OCI-LY7 (cell line): Measurements from ENCODE around the gene C3orf20. TPM values are rescaled to one million over a fixed set of nuclear protein-coding genes. Genes with fewer than 3 reads are reported as not detected.

ENCODE experiments used
- BruUV-seq: library from RNA; stranded (reverse); fragments of 400-500 nt; replicated peaks from 2 replicates; lab custom pipeline; 2021; lab: Mats Ljungman, UMichigan
- CTCF ChIA-PET: fragments of 300-600 bp; sonication (Branson Sonifier 250); formaldehyde crosslinking; loops from one replicate; lab custom pipeline; 2022; ENCODE audit warnings: antibody characterized with exemption; ENCODE audit not compliant: unreplicated experiment; lab: Charles Lee
- POLR2A ChIA-PET: fragments of 300-600 bp; sonication (Branson Sonifier 250); formaldehyde crosslinking; loops from one replicate; lab custom pipeline; 2022; ENCODE audit warnings: antibody characterized with exemption; lab: Charles Lee
- DNase-seq: peaks from one replicate; pipeline ENCODE4 v3.0.0-alpha.2; 2015; ENCODE audit warnings: low spot score
- H2AFZ ChIP-seq: fragments of 200-600 bp; sonication (generic), shearing (Covaris generic); 2 replicates; pipeline ENCODE4 v1.6.1; 2014; ENCODE audit warnings: mild to moderate bottlenecking, antibody characterized with exemption, low read length, moderate library complexity
- H3K27ac ChIP-seq: fragments of 200-600 bp; sonication (generic); 2 replicates; pipeline ENCODE4 v1.5.1; 2014; ENCODE audit warnings: mixed run types, low read depth, mild to moderate bottlenecking, moderate library complexity, low read length, inconsistent platforms; ENCODE audit not compliant: poor library complexity, severe bottlenecking
- H3K36me3 ChIP-seq: fragments of 200-600 bp; sonication (generic); 2 replicates; pipeline ENCODE4 v1.6.1; 2014; ENCODE audit warnings: mild to moderate bottlenecking, antibody characterized with exemption, low read length, moderate library complexity, mixed read lengths; ENCODE audit not compliant: insufficient read depth
- H3K4me1 ChIP-seq: fragments of 200-600 bp; sonication (generic); 2 replicates; pipeline ENCODE4 v1.5.1; 2014; ENCODE audit warnings: mild to moderate bottlenecking, low read length; ENCODE audit not compliant: insufficient read depth, poor library complexity, severe bottlenecking
- H3K4me2 ChIP-seq: fragments of 200-600 bp; sonication (generic); 2 replicates; pipeline ENCODE4 v1.6.1; 2014; ENCODE audit warnings: mild to moderate bottlenecking, low read length
- H3K4me3 ChIP-seq: fragments of 200-600 bp; sonication (generic); 2 replicates; pipeline ENCODE4 v1.5.1; 2014; ENCODE audit warnings: mild to moderate bottlenecking, low read depth, low read length; ENCODE audit not compliant: poor library complexity, severe bottlenecking
- H3K79me2 ChIP-seq: fragments of 200-600 bp; sonication (generic); 2 replicates; pipeline ENCODE4 v1.6.1; 2016; ENCODE audit warnings: low read depth, mild to moderate bottlenecking, low read length, moderate library complexity, mixed read lengths; ENCODE audit not compliant: insufficient read depth
- H3K9me2 ChIP-seq: fragments of 200-600 bp; sonication (generic); 2 replicates; pipeline ENCODE4 v1.6.1; 2016; ENCODE audit warnings: mild to moderate bottlenecking, low read length, mixed read lengths; ENCODE audit not compliant: insufficient read depth
- H3K9me3 ChIP-seq: fragments of 200-600 bp; sonication (generic); 2 replicates; pipeline ENCODE4 v1.6.1; 2014; ENCODE audit warnings: mild to moderate bottlenecking, mixed run types, low read length, mixed read lengths
- H4K20me1 ChIP-seq: fragments of 200-600 bp; sonication (generic); 2 replicates; pipeline ENCODE4 v1.6.1; 2014; ENCODE audit warnings: mild to moderate bottlenecking, antibody characterized with exemption, low read length, moderate library complexity, mixed read lengths; ENCODE audit not compliant: insufficient read depth
- EZH2phosphoT487 ChIP-seq: fragments of 200-600 bp; sonication (generic); IDR thresholded peaks from 2 replicates; pipeline ENCODE4 v1.6.1; 2018; ENCODE audit warnings: low read depth, borderline replicate concordance, mild to moderate bottlenecking, mixed run types, antibody characterized with exemption, low read length, moderate library complexity, mixed read lengths
- intact Hi-C: fragments of 100-400 bp; cut with micrococcal nuclease; formaldehyde crosslinking; loops from one replicate; pipeline ENCODE4 v1.10.0; 2022; ENCODE audit not compliant: unreplicated experiment
- total RNA-seq, 2 experiments: library from RNA; depleted of rRNA in 1 of 2; stranded (reverse); fragments of >200 nt in 1 of 2; shearing (Covaris generic) in 1 of 2; gene quantifications; 2 replicates each; pipeline ENCODE4 v1.2.3, GENCODE V29; 2014 to 2022
- TF ChIP-seq, protein P1 (sequence below): fragments of 200-600 bp; sonication (generic); conservative IDR thresholded peaks from 2 replicates; pipeline ENCODE4 v1.5.1; 2014; ENCODE audit warnings: mild to moderate bottlenecking, antibody characterized with exemption, low read length, moderate library complexity, mixed read lengths

C3orf20 gene
- total RNA-seq, 2 experiments from 2014 or later, result 2.2 to 2.7 TPM

DNA sequence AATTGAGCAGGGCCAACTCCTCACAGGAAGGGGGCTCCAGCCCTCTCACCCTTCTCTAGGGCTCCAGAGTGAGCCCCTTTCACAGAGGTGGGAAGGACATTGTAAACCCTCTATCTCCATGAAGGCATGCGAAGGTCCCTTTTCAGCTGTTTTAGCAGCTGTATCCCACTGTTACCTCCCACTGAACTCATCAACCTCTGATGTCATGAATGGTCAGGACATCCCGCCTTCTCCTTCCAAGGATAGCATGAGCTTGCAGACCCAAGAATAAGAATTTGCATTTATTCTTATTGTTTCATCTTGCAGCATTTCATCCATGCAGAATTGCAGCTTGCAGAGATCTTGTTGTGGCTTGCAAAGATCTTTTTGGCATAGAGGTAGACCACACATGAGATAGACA lies 119.5 kb downstream of the C3orf20 start:
- DNase-seq, result no peak
- TF ChIP-seq EZH2phosphoT487, result no peak
- TF ChIP-seq, protein P1, sequence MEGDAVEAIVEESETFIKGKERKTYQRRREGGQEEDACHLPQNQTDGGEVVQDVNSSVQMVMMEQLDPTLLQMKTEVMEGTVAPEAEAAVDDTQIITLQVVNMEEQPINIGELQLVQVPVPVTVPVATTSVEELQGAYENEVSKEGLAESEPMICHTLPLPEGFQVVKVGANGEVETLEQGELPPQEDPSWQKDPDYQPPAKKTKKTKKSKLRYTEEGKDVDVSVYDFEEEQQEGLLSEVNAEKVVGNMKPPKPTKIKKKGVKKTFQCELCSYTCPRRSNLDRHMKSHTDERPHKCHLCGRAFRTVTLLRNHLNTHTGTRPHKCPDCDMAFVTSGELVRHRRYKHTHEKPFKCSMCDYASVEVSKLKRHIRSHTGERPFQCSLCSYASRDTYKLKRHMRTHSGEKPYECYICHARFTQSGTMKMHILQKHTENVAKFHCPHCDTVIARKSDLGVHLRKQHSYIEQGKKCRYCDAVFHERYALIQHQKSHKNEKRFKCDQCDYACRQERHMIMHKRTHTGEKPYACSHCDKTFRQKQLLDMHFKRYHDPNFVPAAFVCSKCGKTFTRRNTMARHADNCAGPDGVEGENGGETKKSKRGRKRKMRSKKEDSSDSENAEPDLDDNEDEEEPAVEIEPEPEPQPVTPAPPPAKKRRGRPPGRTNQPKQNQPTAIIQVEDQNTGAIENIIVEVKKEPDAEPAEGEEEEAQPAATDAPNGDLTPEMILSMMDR, result no peak
- Histone ChIP-seq H3K4me2 (no peak overlapping the region), H3K9me3 (no peaks in the 10 kb centered on the region), H3K4me1 (no peaks in the 10 kb centered on the region), H3K9me2 (no peaks in the 10 kb centered on the region), H3K4me3 (no peak overlapping the region), H3K79me2 (no peaks in the 10 kb centered on the region), H3K27ac (no peak overlapping the region), H3K36me3 (no peaks in the 10 kb centered on the region), H2AFZ (no peak overlapping the region), H4K20me1 (no peaks in the 10 kb centered on the region)
- ChIA-PET POLR2A (interaction anchor here (0.6 kb wide), 1 partner anchor 326 kb away, joined by 3 read pairs; no protein-coding TSS in a partner anchor), CTCF (no interaction called here)
- intact Hi-C loops, result no loop called here
- BruUV-seq, result no TSS peak

DNA sequence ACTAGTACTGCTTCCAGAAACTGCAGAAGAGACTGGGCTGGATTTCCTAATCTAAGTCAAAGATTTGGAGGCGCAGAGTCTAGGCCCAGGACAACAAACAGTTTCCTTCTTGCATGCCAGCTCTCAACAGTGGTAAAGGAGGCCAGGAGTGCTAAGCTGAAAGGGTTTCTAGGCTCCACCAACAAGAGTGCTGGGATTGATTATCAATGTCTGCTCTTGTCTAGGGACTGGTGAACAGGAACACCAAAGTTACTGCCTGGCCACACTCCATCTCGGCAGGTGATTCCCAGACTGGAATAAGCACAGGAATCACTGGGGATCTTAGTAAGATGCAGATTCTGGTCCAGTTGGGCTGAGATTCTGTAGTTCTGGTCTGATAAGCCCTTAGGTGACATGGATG lies 121.1 kb downstream of the C3orf20 start:
- ChIA-PET POLR2A (interaction anchor here (0.6 to 0.9 kb wide), 3 partner anchors 12 to 145 kb away, joined by 3 read pairs; no protein-coding TSS in a partner anchor), CTCF (no interaction called here)
- no peaks in the 10 kb centered on the region for H3K9me2 ChIP-seq
- H3K4me3 ChIP-seq, result no peak overlapping the region
- H3K79me2 ChIP-seq, result no peaks in the 10 kb centered on the region
- no peaks in the 10 kb centered on the region for H3K4me1 ChIP-seq
- H3K9me3 ChIP-seq, result no peaks in the 10 kb centered on the region
- no TSS peak for BruUV-seq
- TF ChIP-seq, protein P1, result no peak
- H3K36me3 ChIP-seq, result no peaks in the 10 kb centered on the region
- DNase-seq, result no peak
- H3K27ac ChIP-seq, result no peak overlapping the region
- H4K20me1 ChIP-seq, result no peaks in the 10 kb centered on the region
- H3K4me2 ChIP-seq, result no peak overlapping the region
- no peak overlapping the region for H2AFZ ChIP-seq
- intact Hi-C loops, result no loop called here

DNA sequence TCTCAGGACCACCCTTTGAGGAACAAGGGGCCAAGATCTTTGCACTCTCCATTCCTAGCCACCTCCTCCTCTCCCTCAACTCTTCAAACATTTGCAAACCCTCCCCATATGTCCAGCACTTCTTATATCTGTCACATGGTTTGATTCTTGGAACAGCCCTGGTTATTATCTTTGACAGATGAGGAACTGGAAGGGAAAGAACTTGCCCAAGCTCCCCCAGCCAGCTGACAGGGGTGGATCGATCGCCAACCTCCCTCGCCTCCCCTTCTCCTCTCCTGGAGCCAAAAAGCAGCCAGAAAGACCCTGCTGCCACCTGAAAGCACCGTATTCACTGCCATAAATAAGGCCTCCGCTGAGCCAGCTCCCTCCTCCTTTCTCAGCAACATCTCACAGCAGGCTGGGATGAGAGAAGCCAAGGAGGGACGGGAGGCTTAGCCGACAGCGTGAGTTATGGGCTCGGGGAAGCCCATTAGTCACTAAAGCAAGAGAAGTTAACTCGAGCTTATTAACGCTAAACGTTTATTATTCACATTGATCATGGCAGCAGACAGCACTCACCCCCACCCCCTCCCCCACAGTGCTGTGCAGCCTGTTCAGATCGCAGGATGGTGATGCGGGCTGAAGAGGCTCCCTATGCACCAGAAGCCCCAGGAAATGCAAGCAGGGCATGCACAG lies 121.6 kb downstream of the C3orf20 start:
- Histone ChIP-seq H3K36me3 (no peaks in the 10 kb centered on the region), H3K9me2 (no peaks in the 10 kb centered on the region), H3K4me1 (no peaks in the 10 kb centered on the region), H4K20me1 (no peaks in the 10 kb centered on the region), H2AFZ (no peak overlapping the region), H3K79me2 (no peaks in the 10 kb centered on the region), H3K4me2 (no peak overlapping the region), H3K9me3 (no peaks in the 10 kb centered on the region), H3K27ac (no peak overlapping the region), H3K4me3 (no peak overlapping the region)
- ChIA-PET CTCF (no interaction called here), POLR2A (no interaction called here)
- no peak for DNase-seq
- intact Hi-C loops, result no loop called here
- no TSS peak for BruUV-seq
- TF ChIP-seq, protein P1, result no peak
- no peak for TF ChIP-seq EZH2phosphoT487
